OCI-LY3 (cell line): ENCODE data around the gene ARSJ.

Experiments
- CTCF ChIP-seq: fragments of 200-600, 300-600 bp; sonication (generic); IDR thresholded peaks from 2 replicates; pipeline ENCODE4 v1.5.1; 2014; ENCODE audit warnings: antibody characterized with exemption, low read length, low read depth
- EZH2phosphoT487 ChIP-seq: fragments of 200-600 bp; shearing (Covaris generic); IDR thresholded peaks from 2 replicates; pipeline ENCODE4 v1.6.1; 2018; ENCODE audit warnings: antibody characterized with exemption, mixed run types, low read depth

DNA sequence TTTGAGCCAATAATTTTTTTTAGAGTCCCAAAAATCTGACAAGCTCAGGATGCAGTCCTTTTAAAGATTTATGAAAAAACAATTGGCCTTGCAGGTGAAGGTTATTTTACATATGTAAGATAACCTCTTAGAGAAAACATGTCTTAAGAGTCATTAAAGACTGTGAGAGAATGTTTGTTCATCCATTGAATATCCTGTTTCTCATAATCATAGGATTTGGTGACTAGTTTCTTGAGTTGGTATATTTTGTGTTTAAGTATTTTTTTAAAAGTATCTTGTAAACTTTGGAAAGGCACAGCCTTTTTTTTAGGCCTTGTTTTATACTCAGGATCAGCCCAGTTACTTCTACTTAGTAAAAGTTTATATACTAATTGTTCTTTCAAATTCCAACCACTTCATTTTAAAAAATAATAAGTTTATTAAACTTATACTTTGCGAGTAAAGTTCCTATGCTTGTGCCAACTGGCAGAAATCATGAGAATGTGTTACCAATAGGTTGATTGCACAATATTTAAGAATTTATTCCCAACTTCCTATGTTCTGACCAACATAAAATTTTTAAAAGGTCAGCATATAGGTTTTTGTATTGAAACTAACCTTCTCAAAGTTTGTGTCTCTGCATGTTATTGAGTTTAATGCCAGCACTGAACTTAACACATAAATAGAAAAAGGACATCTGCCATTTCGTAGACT is 40.0 kb upstream of the ARSJ start:
- TF ChIP-seq CTCF (no peak), EZH2phosphoT487 (no peak)
